HepG2 (cell line): Measurements from ENCODE around the gene KRTAP5-6. TPM values are rescaled to one million over a fixed set of nuclear protein-coding genes. Genes with fewer than 3 reads are reported as not detected.

Experiments used
- ATAC-seq: fragments of 200-7000 bp; cut with Tn5 transposase; 3 replicates; pipeline ENCODE4 v1.9.1; 2020; ENCODE audit warnings: mild to moderate bottlenecking, moderate library complexity
- BruUV-seq: library from RNA; stranded (reverse); fragments of 400-500 nt; replicated peaks from 2 replicates; lab custom pipeline; 2021; lab: Mats Ljungman, UMichigan
- CTCF ChIA-PET: fragments of 300-600 bp; formaldehyde crosslinking; extraction: SDS; loops from one replicate; lab custom pipeline; 2021; ENCODE audit warnings: low total read pairs, inconsistent platforms, low intra/inter-chr PET ratio; lab: Yijun Ruan, JAX
- POLR2A ChIA-PET: fragments of 350-600 bp; sonication (Branson Sonifier 250); formaldehyde crosslinking; loops from one replicate; lab custom pipeline; 2020; ENCODE audit warnings: antibody characterized with exemption, inconsistent platforms; lab: Yijun Ruan, JAX
- DNase-seq: peaks from one replicate; pipeline ENCODE4 v3.0.0-alpha.2; 2015; ENCODE audit warnings: low spot score
- FAIRE-seq: peaks from 3 replicates; lab custom pipeline; 2011; peaks lifted over from hg19 to GRCh38; lab: Jason Lieb, UNC
- H2AFZ ChIP-seq: one replicate; pipeline ENCODE4 v1.6.1; 2011; ENCODE audit warnings: low read length, inconsistent platforms
- H3K27ac ChIP-seq: fragments of 300-600 bp; 3 replicates; pipeline ENCODE4 v1.8.0; 2011; ENCODE audit warnings: mixed run types, mild to moderate bottlenecking, mixed read lengths, low read length, inconsistent platforms; ENCODE audit not compliant: insufficient read depth; ENCODE audit errors: extremely low read length
- H3K27me3 ChIP-seq, 2 experiments: fragments of 200-600 bp in 1 of 2; 2 replicates in 1 of 2; 3 replicates in 1 of 2; pipeline versions ENCODE4 v1.6.0 to v1.8.0; 2011; ENCODE audit warnings: low read length in 2 of 2, mild to moderate bottlenecking in 2 of 2, moderate library complexity in 2 of 2, inconsistent platforms in 1 of 2; ENCODE audit not compliant: insufficient read depth in 2 of 2, control insufficient read depth in 1 of 2
- H3K36me3 ChIP-seq, 2 experiments: fragments of 200-600 bp in 1 of 2; replicated peaks in 1 of 2; 2 replicates in 1 of 2; 3 replicates in 1 of 2; pipeline versions ENCODE4 v1.5.1 to v1.8.0; 2011; ENCODE audit warnings: low read length in 2 of 2, inconsistent platforms in 1 of 2; ENCODE audit not compliant: insufficient read depth in 2 of 2, control insufficient read depth in 1 of 2
- H3K4me1 ChIP-seq: 2 replicates; pipeline ENCODE4 v1.5.1; 2012; ENCODE audit warnings: low read length, inconsistent platforms; ENCODE audit not compliant: insufficient read depth
- H3K4me2 ChIP-seq: 2 replicates; pipeline ENCODE4 v1.6.0; 2011; ENCODE audit warnings: low read depth, low read length, inconsistent platforms
- H3K4me3 ChIP-seq, 3 experiments: fragments of 200-600 bp in 1 of 3; sonication (generic), shearing (Covaris generic) in 1 of 3; replicated peaks in 1 of 3; 2 replicates each; pipeline ENCODE4 v1.5.1; 2011 to 2016; ENCODE audit warnings: low read length in 3 of 3, inconsistent platforms in 2 of 3, low read depth in 2 of 3, mild to moderate bottlenecking in 2 of 3, control low read depth in 1 of 3, mixed read lengths in 1 of 3; ENCODE audit not compliant: insufficient read depth in 1 of 3
- H3K79me2 ChIP-seq: one replicate; pipeline ENCODE4 v1.6.1; 2011; ENCODE audit warnings: low read length, inconsistent platforms; ENCODE audit not compliant: insufficient read depth
- H3K9ac ChIP-seq: 2 replicates; pipeline ENCODE4 v1.6.0; 2011; ENCODE audit warnings: mild to moderate bottlenecking, low read depth, low read length, inconsistent platforms; ENCODE audit not compliant: insufficient read depth
- H3K9me3 ChIP-seq: 2 replicates; pipeline ENCODE4 v1.5.1; 2012; ENCODE audit warnings: mild to moderate bottlenecking, low read length
- H4K20me1 ChIP-seq: 2 replicates; pipeline ENCODE4 v1.6.0; 2011; ENCODE audit warnings: inconsistent platforms, mild to moderate bottlenecking, low read length, moderate library complexity; ENCODE audit not compliant: insufficient read depth
- BRD4 ChIP-seq: sonication (generic); formaldehyde crosslinking; IDR thresholded peaks from 2 replicates; pipeline ENCODE4 v1.4.0; 2020; ENCODE audit warnings: missing genetic modification reagents
- CBX1 ChIP-seq: IDR thresholded peaks from one replicate; pipeline ENCODE4 v1.6.1; 2016; ENCODE audit warnings: antibody characterized with exemption, low read depth
- CREB1 ChIP-seq, 2 experiments: fragments of 450-650 bp in 1 of 2; IDR thresholded peaks; 2 replicates each; pipeline ENCODE4 v1.6.1; 2016 to 2017; ENCODE audit warnings: control low read depth in 1 of 2, mild to moderate bottlenecking in 1 of 2, missing compliant biosample characterization in 1 of 2, missing genetic modification characterization in 1 of 2
- FLYWCH1 ChIP-seq: sonication (generic); formaldehyde crosslinking; IDR thresholded peaks from 2 replicates; pipeline ENCODE4 v1.8.1; 2023; ENCODE audit warnings: mild to moderate bottlenecking, missing genetic modification reagents
- GATAD1 ChIP-seq: IDR thresholded peaks from 2 replicates; pipeline ENCODE4 v1.6.1; 2016; ENCODE audit warnings: missing genetic modification reagents, missing compliant biosample characterization
- GZF1 ChIP-seq: sonication (generic); formaldehyde crosslinking; IDR thresholded peaks from 2 replicates; pipeline ENCODE4 v1.5.1; 2020; ENCODE audit warnings: mild to moderate bottlenecking, missing genetic modification reagents
- KDM6A ChIP-seq: IDR thresholded peaks from 2 replicates; pipeline ENCODE4 v1.6.1; 2016; ENCODE audit warnings: low read depth
- MYC ChIP-seq: sonication (generic); formaldehyde crosslinking; IDR thresholded peaks from 2 replicates; pipeline ENCODE4 v1.9.0; 2021; ENCODE audit warnings: missing genetic modification reagents, borderline replicate concordance
- NFATC3 ChIP-seq: sonication (generic); formaldehyde crosslinking; IDR thresholded peaks from 2 replicates; pipeline ENCODE4 v1.5.1; 2020; ENCODE audit warnings: mild to moderate bottlenecking, missing genetic modification reagents
- NFYC ChIP-seq: IDR thresholded peaks from 2 replicates; pipeline ENCODE4 v1.6.1; 2016; ENCODE audit warnings: missing genetic modification reagents, missing compliant biosample characterization
- PBX3 ChIP-seq: sonication (generic); formaldehyde crosslinking; IDR thresholded peaks from 2 replicates; pipeline ENCODE4 v1.8.1; 2023; ENCODE audit warnings: missing genetic modification reagents, inconsistent platforms, borderline replicate concordance
- RFX5 ChIP-seq: IDR thresholded peaks from 2 replicates; pipeline ENCODE4 v1.6.1; 2011; ENCODE audit warnings: low read depth, low read length, improper control_type of control experiment
- TEAD3 ChIP-seq: optimal IDR thresholded peaks from 2 replicates; pipeline ENCODE3; 2016; ENCODE audit warnings: borderline replicate concordance
- TFE3 ChIP-seq: IDR thresholded peaks from 2 replicates; pipeline ENCODE4 v1.6.1; 2016
- ZNF10 ChIP-seq: sonication (generic); formaldehyde crosslinking; IDR thresholded peaks from 2 replicates; pipeline ENCODE4 v1.4.0; 2020; ENCODE audit warnings: mild to moderate bottlenecking, low read depth, missing genetic modification reagents, borderline replicate concordance
- ZNF605 ChIP-seq: sonication (generic); formaldehyde crosslinking; IDR thresholded peaks from 2 replicates; pipeline ENCODE4 v1.8.0; 2022; ENCODE audit warnings: mild to moderate bottlenecking, missing genetic modification reagents
- ZNF652 ChIP-seq: IDR thresholded peaks from 2 replicates; pipeline ENCODE4 v1.6.1; 2016; ENCODE audit warnings: low read depth, borderline replicate concordance
- WGBS: methylation state at CpG from one replicate; pipeline ENCODE4 v1.1.6; 2017; ENCODE audit warnings: low lambda C conversion rate; 5-methylcytosine and 5-hydroxymethylcytosine counted together
- in situ Hi-C: cut with HindIII; loops from 2 replicates; pipeline ENCODE4 v1.10.0; 2017; ENCODE audit warnings: low pct_unique_long_range_greater_than_20kb; ENCODE audit not compliant: extremely low pct_ligation_motif_present
- intact Hi-C: fragments of 100-400 bp; cut with micrococcal nuclease; formaldehyde crosslinking; loops from one replicate; pipeline ENCODE4 v1.10.0; 2022; ENCODE audit not compliant: unreplicated experiment
- polyA plus RNA-seq, 8 experiments: library from polyadenylated mRNA; depleted of rRNA in 3 of 8; stranded (reverse) in 7 of 8; unstranded in 1 of 8; fragments of >200 nt; fragmentation: Illumina TruSeq in 4 of 8; extraction: Trizol in 4 of 8; gene quantifications; 2 replicates each; pipeline versions ENCODE4 v1.2.1 to v1.2.3, GENCODE V29; 2011 to 2016; ENCODE audit warnings: low read depth in 4 of 8, missing spikeins in 1 of 8, mixed read lengths in 1 of 8; ENCODE audit not compliant: insufficient read depth in 1 of 8
- total RNA-seq, 5 experiments: library from RNA; depleted of rRNA; stranded (reverse); fragments of >200 nt; fragmentation: Illumina TruSeq; extraction: Trizol; gene quantifications; 2 replicates each; pipeline ENCODE4 v1.2.3, GENCODE V29; 2016; ENCODE audit warnings: low read depth in 1 of 5

Gene KRTAP5-6
- total and polyA plus RNA-seq, 2 of the 13 experiments (the other 11 are each of a cell fraction or from before 2014, with no cell fraction given) = not detected

- in situ Hi-C loops = no loop called here
- 10% methylated on average over 6 of the region's 6 CpGs for WGBS
Observed at GRCh38 chr11:1703146-1703545, 6.2 kb downstream of the KRTAP5-6 start.

GRCh38 chr11:1705126-1706052, 8.4 kb downstream of the KRTAP5-6 start:
- CTCF ChIA-PET = interaction anchor here (1.2 to 1.8 kb wide), 2 partner anchors 120 to 446 kb away, joined by 4 read pairs; no protein-coding TSS in a partner anchor
- BruUV-seq = no TSS peak
- no peak overlapping the region for H2AFZ ChIP-seq
- no peaks in the 10 kb centered on the region for H3K79me2 ChIP-seq
- no peak overlapping the region for H3K9ac ChIP-seq
- intact Hi-C loops (loop anchor here (5.0 kb wide), 1 partner anchor 127 kb away; the partner anchor contains the start of gene SYT8), in situ Hi-C loops (no loop called here)
- H3K27me3 ChIP-seq = peaks cover 5 to 28% of the 10 kb centered on the region in 2 experiments; a peak in 4 of 5 replicates
- H3K9me3 ChIP-seq = no peaks in the 10 kb centered on the region
- no peaks in the 10 kb centered on the region for H3K36me3 ChIP-seq
- no peak for ATAC-seq
- no peak for FAIRE-seq
- no peak overlapping the region for H3K27ac ChIP-seq
- H4K20me1 ChIP-seq = no peaks in the 10 kb centered on the region
- H3K4me3 ChIP-seq = no peak overlapping the region
- H3K4me1 ChIP-seq = no peaks in the 10 kb centered on the region
- whole genome bisulfite sequencing = 34% methylated on average over 14 of the region's 15 CpGs
- POLR2A ChIA-PET = interaction anchor here (0.7 kb wide), 2 partner anchors 10 to 1197 kb away, joined by 3 to 4 read pairs; no protein-coding TSS in a partner anchor
- H3K4me2 ChIP-seq = no peak overlapping the region
- DNase-seq = no peak
- TF ChIP-seq FLYWCH1 (CRISPR knock-in tag) (no peak), MYC (CRISPR knock-in tag) (no peak), NFYC (CRISPR knock-in tag) (no peak), TFE3 (CRISPR knock-in tag) (no peak), KDM6A (CRISPR knock-in tag) (no peak), PBX3 (CRISPR knock-in tag) (no peak), BRD4 (CRISPR knock-in tag) (no peak), ZNF605 (CRISPR knock-in tag) (no peak), NFATC3 (CRISPR knock-in tag) (no peak), ZNF10 (no peak), GATAD1 (CRISPR knock-in tag) (no peak), ZNF652 (no peak), CBX1 (no peak), RFX5 (no peak)

More at GRCh38 chr11:1703146-1703545, 6.2 kb downstream of the KRTAP5-6 start:
- TF ChIP-seq TEAD3 (no peak), CREB1 (IDR thresholded peaks at IDR 0.05) (no peak), CREB1 (CRISPR knock-in tag; IDR thresholded peaks at IDR 0.05) (no peak), GZF1 (CRISPR knock-in tag) (peak; percentile 91)
- BruUV-seq = no TSS peak
- ATAC-seq = no peak
- CTCF ChIA-PET = no interaction called here
- H2AFZ ChIP-seq = no peak overlapping the region
- H3K9me3 ChIP-seq = no peaks in the 10 kb centered on the region
- H3K27ac ChIP-seq = no peak overlapping the region
- H3K79me2 ChIP-seq = no peaks in the 10 kb centered on the region
- DNase-seq = no peak
- no peak overlapping the region for H3K9ac ChIP-seq
- POLR2A ChIA-PET = no interaction called here
- no peak overlapping the region for H3K4me2 ChIP-seq
- no peak for FAIRE-seq
- H3K36me3 ChIP-seq = no peaks in the 10 kb centered on the region
- peaks cover 5 to 26% of the 10 kb centered on the region in 2 experiments; a peak in 4 of 5 replicates for H3K27me3 ChIP-seq
- no peak overlapping the region for H3K4me3 ChIP-seq
- no peaks in the 10 kb centered on the region for H4K20me1 ChIP-seq
- H3K4me1 ChIP-seq = no peaks in the 10 kb centered on the region
- intact Hi-C loops = no loop called here
